Subcutaneous adipose tissue (tissue), 4 donors: ENCODE measurements around the gene FAM237B. TPM values are rescaled to one million over a fixed set of nuclear protein-coding genes. Genes with fewer than 3 reads are reported as not detected.

Experiments used
- total RNA-seq, 4 donors: library from RNA; depleted of rRNA; stranded (reverse); fragments of >200 nt; gene quantifications; one replicate each; pipeline ENCODE4 v1.1.0, GENCODE V29; 2016
- TF ChIP-seq, protein P1 (sequence below): fragments of 450-650 bp; IDR thresholded peaks from one replicate; pipeline ENCODE4 v1.5.1; 2016; ENCODE audit warnings: low read depth, mild to moderate bottlenecking, control low read depth, antibody characterized with exemption, moderate library complexity

Gene FAM237B
- total RNA-seq, 4 donors from 2014 or later: not detected

GRCh38 chr7:90266808-90267207 lies 54.3 kb downstream of the FAM237B start:
- TF ChIP-seq, protein P1, sequence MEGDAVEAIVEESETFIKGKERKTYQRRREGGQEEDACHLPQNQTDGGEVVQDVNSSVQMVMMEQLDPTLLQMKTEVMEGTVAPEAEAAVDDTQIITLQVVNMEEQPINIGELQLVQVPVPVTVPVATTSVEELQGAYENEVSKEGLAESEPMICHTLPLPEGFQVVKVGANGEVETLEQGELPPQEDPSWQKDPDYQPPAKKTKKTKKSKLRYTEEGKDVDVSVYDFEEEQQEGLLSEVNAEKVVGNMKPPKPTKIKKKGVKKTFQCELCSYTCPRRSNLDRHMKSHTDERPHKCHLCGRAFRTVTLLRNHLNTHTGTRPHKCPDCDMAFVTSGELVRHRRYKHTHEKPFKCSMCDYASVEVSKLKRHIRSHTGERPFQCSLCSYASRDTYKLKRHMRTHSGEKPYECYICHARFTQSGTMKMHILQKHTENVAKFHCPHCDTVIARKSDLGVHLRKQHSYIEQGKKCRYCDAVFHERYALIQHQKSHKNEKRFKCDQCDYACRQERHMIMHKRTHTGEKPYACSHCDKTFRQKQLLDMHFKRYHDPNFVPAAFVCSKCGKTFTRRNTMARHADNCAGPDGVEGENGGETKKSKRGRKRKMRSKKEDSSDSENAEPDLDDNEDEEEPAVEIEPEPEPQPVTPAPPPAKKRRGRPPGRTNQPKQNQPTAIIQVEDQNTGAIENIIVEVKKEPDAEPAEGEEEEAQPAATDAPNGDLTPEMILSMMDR: no peak

Other genes with a start within 250 kb of the FAM237B start
- 10 to 100 TPM; 12.2 to 52.0 (median 40.0) TPM for gene STEAP1, start 166.8 kb downstream of the FAM237B start, total RNA-seq
- gene STEAP2, start 109.6 kb downstream of the FAM237B start, total RNA-seq: 10 to 100 TPM; 10.5 to 21.2 (median 17.1) TPM
- gene CFAP69, start 76.1 kb downstream of the FAM237B start, total RNA-seq: 10 to 100 TPM; 12.6 to 30.7 (median 21.2) TPM
- gene GTPBP10, start 25.4 kb upstream of the FAM237B start, total RNA-seq: 10 to 100 TPM; 19.4 to 33.4 (median 23.5) TPM
- gene CLDN12, start 82.2 kb upstream of the FAM237B start, total RNA-seq: 10 to 100 TPM in 3 of 4 donors, 1 to 10 TPM in 1; 10.0 to 17.8 (median 14.6) TPM
- gene PTTG1IP2, start 148.3 kb upstream of the FAM237B start, total RNA-seq: not detected